HEK293T (cell line): Measurements from ENCODE around the gene LYRM2.

Experiments used
- ARNT ChIP-seq: fragments of 450-650 bp; IDR thresholded peaks from 2 replicates; pipeline ENCODE4 v1.6.1; 2017; ENCODE audit warnings: mild to moderate bottlenecking
- BHLHE40 ChIP-seq: fragments of 450-650 bp; IDR thresholded peaks from 2 replicates; pipeline ENCODE4 v1.6.1; 2016; ENCODE audit warnings: mild to moderate bottlenecking, moderate library complexity, borderline replicate concordance
- FOXA1 ChIP-seq: fragments of 450-650 bp; IDR thresholded peaks from 2 replicates; pipeline ENCODE4 v1.6.1; 2016; ENCODE audit warnings: mild to moderate bottlenecking
- FOXK2 ChIP-seq: fragments of 450-650 bp; IDR thresholded peaks from 2 replicates; pipeline ENCODE4 v1.6.1; 2016; ENCODE audit warnings: mild to moderate bottlenecking
- FOXM1 ChIP-seq: fragments of 450-650 bp; IDR thresholded peaks from 2 replicates; pipeline ENCODE4 v1.6.1; 2017; ENCODE audit warnings: mild to moderate bottlenecking, borderline replicate concordance
- PKNOX1 ChIP-seq: fragments of 450-650 bp; IDR thresholded peaks from 2 replicates; pipeline ENCODE4 v1.6.1; 2016
- SP1 ChIP-seq: fragments of 450-650 bp; IDR thresholded peaks from 2 replicates; pipeline ENCODE4 v1.6.1; 2017
- TARDBP ChIP-seq: fragments of 450-650 bp; IDR thresholded peaks from 2 replicates; pipeline ENCODE4 v1.6.1; 2016
- ZNF384 ChIP-seq: fragments of 450-650 bp; IDR thresholded peaks from 2 replicates; pipeline ENCODE4 v1.6.1; 2016

DNA sequence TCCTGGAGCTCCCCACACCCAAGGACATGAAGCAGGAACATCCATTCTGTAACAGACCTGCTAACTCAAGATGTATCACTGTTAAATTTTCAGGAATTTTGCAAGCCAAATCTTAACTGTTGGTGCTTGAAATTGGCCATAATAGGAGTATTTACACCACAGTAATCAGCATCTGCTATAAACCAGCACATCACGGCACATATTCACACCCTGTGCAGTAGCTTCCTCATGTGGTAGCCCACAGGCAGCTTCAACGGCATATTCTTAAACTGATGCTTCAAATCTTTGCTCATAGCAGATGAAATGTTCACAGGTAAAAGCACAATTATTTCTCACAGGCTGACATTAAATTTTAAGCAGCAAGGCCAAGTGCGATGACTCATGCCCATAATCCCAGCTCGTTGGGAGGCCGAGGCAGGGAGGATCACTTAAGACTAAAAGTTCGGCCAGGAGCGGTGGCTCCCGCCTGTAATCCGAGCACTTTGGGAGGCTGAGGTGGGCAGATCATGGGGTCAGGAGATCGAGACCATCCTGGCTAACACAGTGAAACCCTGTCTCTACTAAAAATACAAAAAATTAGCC, 43.5 kb upstream of the LYRM2 start:
- no peak for TF ChIP-seq ZNF384
- TF ChIP-seq PKNOX1 = no peak
- TF ChIP-seq BHLHE40 = no peak
- no peak for TF ChIP-seq FOXM1
- no peak for TF ChIP-seq SP1
- no peak for TF ChIP-seq FOXK2
- TF ChIP-seq FOXA1 = no peak
- TF ChIP-seq ARNT = no peak
- TF ChIP-seq TARDBP = no peak
